ENCODE results near the gene JAG2.

DNA sequence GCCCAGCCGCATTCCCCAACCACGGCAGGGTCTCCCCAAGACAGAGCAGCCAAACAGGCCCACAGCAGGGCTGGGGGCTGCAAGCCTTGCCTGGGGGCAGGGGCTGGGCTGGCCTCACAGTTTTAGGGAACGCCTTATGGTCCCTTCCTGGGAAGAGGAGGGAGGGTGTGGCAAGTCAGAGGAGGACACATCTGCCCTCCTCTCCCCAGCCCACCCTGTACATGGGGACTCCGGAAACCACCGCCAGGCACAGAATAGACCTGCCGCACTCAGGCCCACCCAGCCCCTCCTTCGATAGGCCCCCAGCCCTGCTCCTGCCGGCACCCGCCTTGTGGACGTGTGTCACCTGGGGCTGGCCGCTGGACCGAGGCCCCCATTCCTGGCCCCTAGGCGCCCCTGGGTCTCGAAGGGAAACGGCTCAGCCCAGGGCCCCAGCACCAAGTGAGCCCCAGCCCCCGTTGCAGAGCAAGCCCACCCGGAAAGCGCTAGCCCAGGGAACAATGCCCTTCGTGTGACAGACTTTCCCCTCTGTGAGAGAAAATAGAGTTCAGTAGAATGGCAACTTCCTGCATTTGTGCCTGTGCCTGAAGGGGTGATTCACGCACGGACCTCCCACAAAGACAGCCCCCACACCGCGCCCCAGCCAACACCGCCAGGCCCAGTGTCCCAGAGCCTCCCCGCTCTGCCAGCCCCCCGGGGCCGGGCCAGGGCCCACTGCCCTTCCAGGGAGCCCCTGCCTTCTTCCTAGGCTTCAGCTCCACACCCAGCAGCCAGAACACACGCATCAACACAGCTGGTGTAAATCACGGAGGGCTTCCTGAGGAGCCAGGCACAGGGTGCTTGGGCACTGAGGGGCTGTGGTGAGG lies 24.5 kb upstream of the JAG2 start:
- no peak for TF ChIP-seq EZH2 (IDR thresholded peaks at IDR 0.05; ENCODE audit: insufficient read depth, poor library complexity, severe bottlenecking)
- no peak for TF ChIP-seq EZH2phosphoT487 (IDR thresholded peaks at IDR 0.05; ENCODE audit: insufficient read depth, low read depth)

All from GM23248 (cell line).